Measurements from ENCODE around the gene KLHL17. TPM values are rescaled to one million over a fixed set of nuclear protein-coding genes. Genes with fewer than 3 reads are reported as not detected.

KLHL17 gene
- total RNA-seq, 4 donors from 2014 or later, result 4.4 to 10.0 (median 5.0) TPM

- TF ChIP-seq CTCF (IDR thresholded peaks at IDR 0.05; ENCODE audit: low read depth), result no peak
Measured at GRCh38 chr1:918843-919242, 41.5 kb upstream of the KLHL17 start.

GRCh38 chr1:919271-919872 is 41.0 kb upstream of the KLHL17 start:
- no peak for TF ChIP-seq CTCF (IDR thresholded peaks at IDR 0.05; ENCODE audit: low read depth)

- TF ChIP-seq CTCF (IDR thresholded peaks at IDR 0.05; ENCODE audit: low read depth), result no peak
Measured at GRCh38 chr1:920010-920409, 40.4 kb upstream of the KLHL17 start.

GRCh38 chr1:920521-920920 is 39.9 kb upstream of the KLHL17 start:
- no peak for TF ChIP-seq CTCF (IDR thresholded peaks at IDR 0.05; ENCODE audit: low read depth)

GRCh38 chr1:921011-921837 is 39.2 kb upstream of the KLHL17 start:
- no peak for TF ChIP-seq CTCF (IDR thresholded peaks at IDR 0.05; ENCODE audit: low read depth)

GRCh38 chr1:923131-923990 is 37.0 kb upstream of the KLHL17 start, which contains the start of gene SAMD11:
SAMD11 (plus strand) TSS chr1:923923; CDS start chr1:924432, 509 bp downstream.
- no peak for TF ChIP-seq CTCF (IDR thresholded peaks at IDR 0.05; ENCODE audit: low read depth)
